Esophagus squamous epithelium (tissue), 4 donors: Measurements from ENCODE around the gene SH3GL1.

Experiments used
- CTCF ChIP-seq, 6 experiments: fragments of 450-650 bp in 4 of 6; fragments of 200-600 bp in 2 of 6; sonication (generic) in 2 of 6; IDR thresholded peaks; one replicate each; pipeline ENCODE4 v1.5.1; 2016 to 2019; ENCODE audit warnings: antibody characterized with exemption in 6 of 6, mild to moderate bottlenecking in 4 of 6, moderate library complexity in 4 of 6
- POLR2A ChIP-seq, 4 donors: fragments of 450-650 bp; IDR thresholded peaks; one replicate each; pipeline ENCODE4 v1.6.1; 2017; ENCODE audit warnings: antibody characterized with exemption in 4 of 4, mild to moderate bottlenecking in 4 of 4, moderate library complexity in 3 of 4

GRCh38 chr19:4334929-4335570 is 65.3 kb downstream of the SH3GL1 start:
- no peak for TF ChIP-seq CTCF (IDR thresholded peaks at IDR 0.05)
- no peak for TF ChIP-seq POLR2A (IDR thresholded peaks at IDR 0.05)
